HCT116 (cell line): ENCODE measurements around the gene ZNF485. TPM values are rescaled to one million over a fixed set of nuclear protein-coding genes. Genes with fewer than 3 reads are reported as not detected.

Source experiments
- ATAC-seq: fragments of 200-7000 bp; cut with Tn5 transposase; 2 replicates; pipeline ENCODE4 v1.9.1; 2020; ENCODE audit warnings: mild to moderate bottlenecking, moderate library complexity
- BruUV-seq: library from RNA; stranded (reverse); fragments of 400-500 nt; replicated peaks from 2 replicates; lab custom pipeline; 2021; lab: Mats Ljungman, UMichigan
- CTCF ChIA-PET: fragments of 300-600 bp; sonication (Branson Sonifier 250); formaldehyde crosslinking; loops from one replicate; lab custom pipeline; 2021; ENCODE audit warnings: antibody characterized with exemption; lab: Charles Lee
- POLR2A ChIA-PET: fragments of 300-600, 350-600 bp; sonication (Branson Sonifier 250); formaldehyde crosslinking; loops from one replicate; lab custom pipeline; 2021; ENCODE audit warnings: antibody characterized with exemption; lab: Charles Lee
- RAD21 ChIA-PET, 2 experiments: fragments of 300-600 bp; sonication (Branson Sonifier 250); formaldehyde crosslinking; loops; one replicate each; lab custom pipeline; 2023; ENCODE audit warnings: low total read pairs in 2 of 2; ENCODE audit not compliant: uncharacterized antibody in 2 of 2, unreplicated experiment in 2 of 2, low non-redundant PET in 1 of 2; lab: Charles Lee
- DNase-seq: peaks from one replicate; pipeline ENCODE4 v3.0.0-alpha.2; 2010; ENCODE audit warnings: low read depth, low spot score
- H2AFZ ChIP-seq: fragments of 200-600 bp; shearing (Covaris generic), sonication (generic); 2 replicates; pipeline ENCODE4 v1.6.1; 2017; ENCODE audit warnings: low read depth, mixed run types, mixed read lengths, antibody characterized with exemption, low read length; ENCODE audit not compliant: poor library complexity, severe bottlenecking
- H3K27ac ChIP-seq: 2 replicates; pipeline ENCODE4 v1.5.1; 2012; ENCODE audit warnings: low read depth, low read length
- H3K27me3 ChIP-seq: fragments of 200-600 bp; sonication (generic); 2 replicates; pipeline ENCODE4 v1.6.1; 2016; ENCODE audit warnings: mixed run types, low read length, mixed read lengths; ENCODE audit not compliant: insufficient read depth
- H3K36me3 ChIP-seq, 2 experiments: fragments of 200-500 bp in 1 of 2; fragments of 200-600 bp in 1 of 2; sonication (Bioruptor generic) in 1 of 2; sonication (generic) in 1 of 2; 2 replicates each; pipeline versions ENCODE4 v1.5.1 to v1.6.1; 2014 to 2016; ENCODE audit warnings: low read length in 2 of 2, inconsistent platforms in 1 of 2, mixed read lengths in 1 of 2, mixed run types in 1 of 2; ENCODE audit not compliant: insufficient read depth in 2 of 2, control insufficient read depth in 1 of 2
- H3K4me1 ChIP-seq, 2 experiments: fragments of 200-600 bp in 1 of 2; sonication (generic) in 1 of 2; 2 replicates each; pipeline versions ENCODE4 v1.5.1 to v1.6.1; 2012 to 2017; ENCODE audit warnings: low read length in 2 of 2, inconsistent platforms in 1 of 2, mild to moderate bottlenecking in 1 of 2, mixed read lengths in 1 of 2, mixed run types in 1 of 2, moderate library complexity in 1 of 2; ENCODE audit not compliant: insufficient read depth in 2 of 2, control insufficient read depth in 1 of 2
- H3K4me2 ChIP-seq: fragments of 200-600 bp; sonication (generic); 2 replicates; pipeline ENCODE4 v1.6.1; 2017; ENCODE audit warnings: mixed run types, low read length, mixed read lengths
- H3K4me3 ChIP-seq, 2 experiments: fragments of 200-600 bp in 1 of 2; sonication (generic) in 1 of 2; replicated peaks in 1 of 2; 2 replicates each; pipeline ENCODE4 v1.5.1; 2011 to 2016; ENCODE audit warnings: low read length in 2 of 2, control low read depth in 1 of 2, low read depth in 1 of 2, mild to moderate bottlenecking in 1 of 2, mixed read lengths in 1 of 2, mixed run types in 1 of 2
- H3K79me2 ChIP-seq: fragments of 200-600 bp; sonication (generic); 2 replicates; pipeline ENCODE4 v1.6.1; 2017; ENCODE audit warnings: mild to moderate bottlenecking, mixed run types, low read length, moderate library complexity, mixed read lengths; ENCODE audit not compliant: insufficient read depth
- H3K9ac ChIP-seq: fragments of 200-600 bp; sonication (generic); 2 replicates; pipeline ENCODE4 v1.6.1; 2016; ENCODE audit warnings: low read length, mixed read lengths
- H3K9me2 ChIP-seq: fragments of 200-600 bp; sonication (generic), shearing (Covaris generic); 2 replicates; pipeline ENCODE4 v1.6.1; 2017; ENCODE audit warnings: mixed run types, mild to moderate bottlenecking, moderate library complexity; ENCODE audit not compliant: insufficient read depth
- H3K9me3 ChIP-seq, 2 experiments: fragments of 200-500 bp in 1 of 2; fragments of 200-600 bp in 1 of 2; sonication (Bioruptor generic) in 1 of 2; sonication (generic) in 1 of 2; 2 replicates each; pipeline ENCODE4 v1.6.1; 2014 to 2017; ENCODE audit warnings: low read length in 2 of 2, mixed read lengths in 2 of 2, inconsistent platforms in 1 of 2, low read depth in 1 of 2, mild to moderate bottlenecking in 1 of 2, mixed run types in 1 of 2, moderate library complexity in 1 of 2; ENCODE audit not compliant: control insufficient read depth in 1 of 2, insufficient read depth in 1 of 2
- H4K20me1 ChIP-seq: fragments of 200-600 bp; sonication (generic), shearing (Covaris generic); 2 replicates; pipeline ENCODE4 v1.6.1; 2017; ENCODE audit warnings: mixed run types, mild to moderate bottlenecking, moderate library complexity; ENCODE audit not compliant: insufficient read depth
- ATF3 ChIP-seq: IDR thresholded peaks from 2 replicates; pipeline ENCODE4 v1.6.1; 2012
- CEBPB ChIP-seq: IDR thresholded peaks from 2 replicates; pipeline ENCODE4 v1.6.1; 2012; ENCODE audit warnings: low read depth
- CTCF ChIP-seq, 3 experiments: fragments of 200-600 bp in 1 of 3; sonication (generic) in 1 of 3; IDR thresholded peaks in 2 of 3; conservative IDR thresholded peaks in 1 of 3; 2 replicates each; pipeline ENCODE4 v1.5.1; 2012 to 2017; ENCODE audit warnings: low read depth in 2 of 3, low read length in 2 of 3, antibody characterized with exemption in 1 of 3, borderline replicate concordance in 1 of 3, control low read depth in 1 of 3, mild to moderate bottlenecking in 1 of 3, mixed read lengths in 1 of 3, mixed run types in 1 of 3, moderate library complexity in 1 of 3; ENCODE audit not compliant: insufficient read depth in 1 of 3
- EGR1 ChIP-seq: IDR thresholded peaks from 2 replicates; pipeline ENCODE4 v1.6.1; 2012; ENCODE audit warnings: low read depth
- EZH2 ChIP-seq: fragments of 200-600 bp; sonication (generic); IDR thresholded peaks from 2 replicates; pipeline ENCODE4 v1.6.1; 2017; ENCODE audit warnings: antibody characterized with exemption, mixed run types
- EZH2phosphoT487 ChIP-seq: fragments of 200-600 bp; IDR thresholded peaks from 2 replicates; pipeline ENCODE4 v1.6.1; 2018; ENCODE audit warnings: antibody characterized with exemption, borderline replicate concordance
- FOSL1 ChIP-seq: IDR thresholded peaks from 2 replicates; pipeline ENCODE4 v1.6.1; 2012; ENCODE audit warnings: low read depth
- JUND ChIP-seq: IDR thresholded peaks from 2 replicates; pipeline ENCODE4 v1.6.1; 2012
- MAX ChIP-seq: IDR thresholded peaks from 2 replicates; pipeline ENCODE4 v1.6.1; 2012
- POLR2AphosphoS5 ChIP-seq: IDR thresholded peaks from 2 replicates; pipeline ENCODE4 v1.6.1; 2011; ENCODE audit warnings: mild to moderate bottlenecking, low read depth, low read length, moderate library complexity
- RAD21 ChIP-seq: IDR thresholded peaks from 2 replicates; pipeline ENCODE4 v1.6.1; 2012; ENCODE audit warnings: low read depth, mild to moderate bottlenecking
- SIN3A ChIP-seq: IDR thresholded peaks from 2 replicates; pipeline ENCODE4 v1.6.1; 2012; ENCODE audit warnings: low read depth
- TCF7L2 ChIP-seq: IDR thresholded peaks from 2 replicates; pipeline ENCODE4 v1.7.0; 2011; ENCODE audit warnings: borderline replicate concordance, inconsistent platforms; ENCODE audit not compliant: insufficient read depth, insufficient read length; ENCODE audit errors: extremely low read depth
- ZBTB33 ChIP-seq: IDR thresholded peaks from 2 replicates; pipeline ENCODE4 v1.6.1; 2011; ENCODE audit warnings: mild to moderate bottlenecking, low read length, moderate library complexity; ENCODE audit not compliant: insufficient replicate concordance; ENCODE audit errors: extremely low read depth
- ZFX ChIP-seq: fragments of 450-650 bp; IDR thresholded peaks from 2 replicates; pipeline ENCODE4 v1.6.1; 2017
- intact Hi-C: fragments of 100-400 bp; cut with micrococcal nuclease; formaldehyde crosslinking; loops from 2 replicates; pipeline ENCODE4 v1.10.0; 2022
- total RNA-seq: library from RNA; stranded (reverse); gene quantifications from one replicate; pipeline ENCODE4 v1.2.1, GENCODE V29; 2021; ENCODE audit not compliant: unreplicated experiment

Gene ZNF485
- total RNA-seq, 1 experiment from 2014 or later = 5.8 TPM

GRCh38 chr10:43648398-43649184, 42.4 kb downstream of the ZNF485 start, which contains the start of gene ZNF32:
TSS of gene ZNF32 (minus strand) at chr10:43648881. CDS start at chr10:43646133, 2,748 bp downstream.
- Histone ChIP-seq H3K4me2 (peak within 1 kb of the TSS; percentile 70), H4K20me1 (no peaks in the 10 kb centered on the region), H3K9ac (peak within 1 kb of the TSS; percentile 61), H3K27me3 (no peaks in the 10 kb centered on the region), H3K36me3 (no peaks in the 10 kb centered on the region), H3K9me3 (peaks cover 9 to 13% of the 10 kb centered on the region in 2 experiments; a peak in 2 of 4 replicates), H3K4me3 (peak within 1 kb of the TSS; percentile 47 to 59), H3K9me2 (no peaks in the 10 kb centered on the region), H3K4me1 (peaks cover 0 to 5% of the 10 kb centered on the region in 2 experiments; a peak in 1 of 4 replicates), H3K27ac (peak within 1 kb of the TSS; percentile 36; the same call in 1 of the 2 replicates), H3K79me2 (no peaks in the 10 kb centered on the region), H2AFZ (no peak within 1 kb of the TSS)
- ATAC-seq (peak; percentile 98), DNase-seq (peak; percentile 55)
- ChIA-PET RAD21 (no interaction called here), CTCF (no interaction called here), POLR2A (no interaction called here)
- intact Hi-C loops = no loop called here
- no peak for TF ChIP-seq JUND
- peak; percentile 42 for TF ChIP-seq POLR2AphosphoS5
- peak; percentile 81; the same call in 1 of the 2 replicates for TF ChIP-seq ZFX
- BruUV-seq = no TSS peak

- no peak for TF ChIP-seq ZFX
- TF ChIP-seq SIN3A = no peak
- no peak for TF ChIP-seq ZBTB33
- TF ChIP-seq CTCF (IDR thresholded peaks at IDR 0.05 in 2 of 3, conservative IDR thresholded peaks at IDR 0.05 in 1 of 3; ENCODE audit: borderline replicate concordance in 1 of 3, insufficient read depth in 1 of 3, low read depth in 2 of 3, low read length in 2 of 3) = no peak
- TF ChIP-seq ATF3 = no peak
- no peak for TF ChIP-seq EZH2phosphoT487
- no peak for TF ChIP-seq CEBPB
- no peak for TF ChIP-seq TCF7L2
- no peak for TF ChIP-seq EZH2
- TF ChIP-seq RAD21 = no peak
- no peak for TF ChIP-seq MAX
- TF ChIP-seq EGR1 = no peak
- TF ChIP-seq FOSL1 = no peak
- Histone ChIP-seq H4K20me1 (no peaks in the 10 kb centered on the region), H3K4me2 (peak overlapping the region; percentile 70), H3K27ac (no peak overlapping the region), H2AFZ (no peak overlapping the region), H3K9me3 (peaks cover 3 to 7% of the 10 kb centered on the region in 2 experiments; a peak in 2 of 4 replicates), H3K9me2 (no peaks in the 10 kb centered on the region), H3K9ac (no peak overlapping the region), H3K36me3 (no peaks in the 10 kb centered on the region), H3K79me2 (no peaks in the 10 kb centered on the region), H3K4me3 (peak overlapping the region; percentile 33 to 59), H3K4me1 (peaks cover 0 to 7% of the 10 kb centered on the region in 2 experiments; a peak in 1 of 4 replicates), H3K27me3 (no peaks in the 10 kb centered on the region)
- peak; percentile 3; the same call in 1 of the 2 replicates for ATAC-seq
- ChIA-PET RAD21 (no interaction called here), CTCF (no interaction called here), POLR2A (no interaction called here)
- BruUV-seq = no TSS peak
- DNase-seq = no peak
- intact Hi-C loops = no loop called here
Observed at GRCh38 chr10:43649185-43649523, 42.9 kb downstream of the ZNF485 start.
